Ascending aorta (tissue), 2 donors: ENCODE results near the gene AKAP13. TPM values are rescaled to one million over a fixed set of nuclear protein-coding genes. Genes with fewer than 3 reads are reported as not detected.

ENCODE experiments used
- DNase-seq, 2 donors: peaks; one replicate each; pipeline ENCODE4 v3.0.0-alpha.2; 2019; ENCODE audit warnings: low spot score in 2 of 2
- H3K27ac ChIP-seq, 2 donors: fragments of 200-600 bp; sonication (generic); one replicate each; pipeline ENCODE4 v1.5.1; 2016 to 2017; ENCODE audit warnings: mild to moderate bottlenecking in 1 of 2
- H3K27me3 ChIP-seq: fragments of 200-600 bp; sonication (generic); one replicate; pipeline ENCODE4 v1.5.1; 2017
- H3K36me3 ChIP-seq, 2 donors: fragments of 200-600 bp; sonication (generic); one replicate each; pipeline ENCODE4 v1.5.1; 2016
- H3K4me1 ChIP-seq, 2 donors: fragments of 200-600 bp; sonication (generic); one replicate each; pipeline ENCODE4 v1.5.1; 2016 to 2017; ENCODE audit warnings: mild to moderate bottlenecking in 1 of 2
- H3K4me3 ChIP-seq, 2 donors: fragments of 200-600 bp; sonication (generic); one replicate each; pipeline ENCODE4 v1.5.1; 2016 to 2017; ENCODE audit warnings: mild to moderate bottlenecking in 1 of 2
- H3K9me3 ChIP-seq, 2 donors: fragments of 200-600 bp; sonication (generic); one replicate each; pipeline ENCODE4 v1.5.1; 2016
- intact Hi-C: fragments of 100-400 bp; cut with DNase I; formaldehyde crosslinking; loops from one replicate; pipeline ENCODE4 v1.15.1; 2023
- total RNA-seq: library from RNA; depleted of rRNA; stranded (reverse); fragments of >200 nt; gene quantifications from one replicate; pipeline ENCODE4 v1.1.0, GENCODE V29; 2016
- TF ChIP-seq, protein P1 (sequence below), 3 experiments: fragments of 200-600 bp in 2 of 3; fragments of 450-650 bp in 1 of 3; sonication (generic) in 2 of 3; IDR thresholded peaks; one replicate each; pipeline ENCODE4 v1.5.1; 2016 to 2019; ENCODE audit warnings: antibody characterized with exemption in 3 of 3, mild to moderate bottlenecking in 1 of 3, moderate library complexity in 1 of 3

The AKAP13 gene
- total RNA-seq, 1 donor from 2014 or later, result 74.3 TPM

DNA sequence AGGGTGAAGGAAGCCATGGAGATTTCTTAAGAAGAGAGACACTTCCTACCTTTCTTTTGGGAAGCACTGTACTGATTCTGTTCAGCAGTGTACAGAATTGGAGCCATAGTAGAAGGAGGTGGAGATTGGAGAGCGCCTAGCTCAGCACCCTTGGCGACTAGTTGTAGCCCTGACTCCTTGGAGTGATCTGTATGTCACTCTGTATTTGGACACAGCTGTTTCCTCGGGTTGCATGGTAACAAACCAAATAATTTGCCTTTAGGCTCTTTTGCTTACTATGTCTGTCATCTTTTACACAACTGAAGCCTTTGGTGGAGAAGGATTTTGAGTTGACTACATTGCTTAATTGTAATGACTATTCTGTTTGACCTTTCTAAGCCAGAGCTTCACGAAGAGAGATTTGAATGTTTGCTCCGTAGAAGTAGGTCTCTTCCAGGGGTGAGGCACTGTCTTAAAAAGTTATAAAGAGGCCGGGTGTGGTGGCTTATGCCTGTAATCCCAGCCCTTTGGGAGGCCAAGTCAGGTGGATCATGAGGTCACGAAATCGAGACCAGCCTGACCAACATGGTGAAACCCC is 77.1 kb downstream of the AKAP13 start:
- intact Hi-C loops, result no loop called here
- DNase-seq, result no peak
- no peaks in the 10 kb centered on the region for H3K27me3 ChIP-seq
- TF ChIP-seq, protein P1, sequence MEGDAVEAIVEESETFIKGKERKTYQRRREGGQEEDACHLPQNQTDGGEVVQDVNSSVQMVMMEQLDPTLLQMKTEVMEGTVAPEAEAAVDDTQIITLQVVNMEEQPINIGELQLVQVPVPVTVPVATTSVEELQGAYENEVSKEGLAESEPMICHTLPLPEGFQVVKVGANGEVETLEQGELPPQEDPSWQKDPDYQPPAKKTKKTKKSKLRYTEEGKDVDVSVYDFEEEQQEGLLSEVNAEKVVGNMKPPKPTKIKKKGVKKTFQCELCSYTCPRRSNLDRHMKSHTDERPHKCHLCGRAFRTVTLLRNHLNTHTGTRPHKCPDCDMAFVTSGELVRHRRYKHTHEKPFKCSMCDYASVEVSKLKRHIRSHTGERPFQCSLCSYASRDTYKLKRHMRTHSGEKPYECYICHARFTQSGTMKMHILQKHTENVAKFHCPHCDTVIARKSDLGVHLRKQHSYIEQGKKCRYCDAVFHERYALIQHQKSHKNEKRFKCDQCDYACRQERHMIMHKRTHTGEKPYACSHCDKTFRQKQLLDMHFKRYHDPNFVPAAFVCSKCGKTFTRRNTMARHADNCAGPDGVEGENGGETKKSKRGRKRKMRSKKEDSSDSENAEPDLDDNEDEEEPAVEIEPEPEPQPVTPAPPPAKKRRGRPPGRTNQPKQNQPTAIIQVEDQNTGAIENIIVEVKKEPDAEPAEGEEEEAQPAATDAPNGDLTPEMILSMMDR (IDR thresholded peaks at IDR 0.05), result no peak
- no peaks in the 10 kb centered on the region for H3K9me3 ChIP-seq
- H3K36me3 ChIP-seq, result no peaks in the 10 kb centered on the region
- no peak overlapping the region for H3K27ac ChIP-seq
- no peaks in the 10 kb centered on the region for H3K4me1 ChIP-seq
- H3K4me3 ChIP-seq, result no peak overlapping the region

DNA sequence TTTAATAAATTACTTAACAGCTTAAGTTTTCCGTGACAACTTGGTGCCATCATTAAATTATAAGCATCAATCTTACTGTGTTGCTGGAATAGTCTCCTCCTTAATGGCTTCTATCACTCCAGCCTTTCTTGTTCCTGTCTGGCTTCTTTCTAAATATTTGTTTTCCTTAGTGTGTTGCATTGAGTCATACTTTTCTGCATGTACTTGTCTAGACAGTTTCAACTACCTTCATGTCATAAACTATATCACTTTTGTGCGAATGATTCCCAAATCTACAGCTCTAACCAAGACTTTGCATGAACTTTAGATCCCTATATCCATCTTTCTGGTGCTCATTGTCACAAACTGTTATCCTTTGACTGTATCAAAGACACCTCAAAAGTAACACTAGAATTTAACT is 78.4 kb downstream of the AKAP13 start:
- no peak for DNase-seq
- H3K27me3 ChIP-seq, result no peaks in the 10 kb centered on the region
- H3K36me3 ChIP-seq, result no peaks in the 10 kb centered on the region
- TF ChIP-seq, protein P1 (IDR thresholded peaks at IDR 0.05), result no peak
- intact Hi-C loops, result no loop called here
- H3K4me3 ChIP-seq, result no peak overlapping the region
- no peaks in the 10 kb centered on the region for H3K9me3 ChIP-seq
- peaks cover 0 to 1% of the 10 kb centered on the region in 2 donors for H3K4me1 ChIP-seq
- H3K27ac ChIP-seq, result no peak overlapping the region

DNA sequence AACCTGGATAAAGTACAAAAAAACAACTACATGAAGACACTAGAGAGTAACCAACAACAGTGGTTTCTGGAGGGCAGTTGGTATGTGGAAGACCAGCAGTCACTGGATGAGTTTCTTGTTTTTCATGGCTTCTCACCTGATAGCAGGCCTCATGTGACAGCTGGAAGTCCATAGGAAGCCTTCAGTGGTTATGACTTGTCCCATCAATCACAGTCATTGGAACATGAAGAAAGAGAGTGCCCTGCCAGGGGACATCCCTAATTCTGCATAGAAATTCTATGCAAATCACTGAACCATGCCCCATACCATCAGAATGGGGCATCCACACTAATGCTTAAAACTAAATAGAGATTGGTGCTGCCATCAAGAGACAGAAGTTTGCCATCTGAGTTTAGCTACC is 81.6 kb downstream of the AKAP13 start:
- intact Hi-C loops, result no loop called here
- no peaks in the 10 kb centered on the region for H3K9me3 ChIP-seq
- no peak overlapping the region for H3K27ac ChIP-seq
- peaks cover 3% of the 10 kb centered on the region in 2 donors for H3K4me1 ChIP-seq
- no peak for DNase-seq
- H3K36me3 ChIP-seq, result no peaks in the 10 kb centered on the region
- no peaks in the 10 kb centered on the region for H3K27me3 ChIP-seq
- TF ChIP-seq, protein P1 (IDR thresholded peaks at IDR 0.05), result no peak
- no peak overlapping the region for H3K4me3 ChIP-seq

DNA sequence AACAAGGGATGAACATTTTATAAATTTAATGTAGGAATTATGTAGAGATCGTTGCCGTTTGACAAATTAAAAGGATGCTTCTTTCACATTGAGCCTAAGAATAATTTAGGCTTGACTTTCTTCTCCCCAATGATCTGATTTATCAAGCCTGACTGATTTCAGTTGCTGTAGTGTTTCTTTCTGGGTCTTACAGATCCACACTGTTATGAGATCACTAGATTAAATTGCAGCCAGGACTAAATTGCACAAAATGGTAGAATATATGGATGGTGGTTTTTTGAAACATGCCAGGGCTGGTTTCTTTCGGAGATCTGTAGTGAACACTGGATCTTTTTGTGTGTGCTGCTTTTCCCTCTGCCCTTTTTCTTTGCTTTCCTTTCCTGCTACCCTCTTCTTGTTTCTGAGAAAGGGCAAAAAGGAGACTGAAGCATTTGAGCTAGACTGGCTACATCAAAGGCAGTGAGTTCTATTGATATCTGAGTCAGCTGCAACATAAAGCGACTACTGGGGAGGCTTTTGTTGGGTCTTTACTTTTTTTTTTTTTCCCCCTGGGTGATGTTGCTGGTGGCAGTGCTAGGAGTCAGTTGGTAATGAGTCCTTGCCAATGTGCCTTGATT is 83.0 kb downstream of the AKAP13 start:
- intact Hi-C loops, result no loop called here
- no peaks in the 10 kb centered on the region for H3K27me3 ChIP-seq
- H3K27ac ChIP-seq, result no peak overlapping the region
- no peaks in the 10 kb centered on the region for H3K9me3 ChIP-seq
- DNase-seq, result no peak
- H3K4me3 ChIP-seq, result no peak overlapping the region
- H3K36me3 ChIP-seq, result no peaks in the 10 kb centered on the region
- TF ChIP-seq, protein P1 (IDR thresholded peaks at IDR 0.05), result no peak
- H3K4me1 ChIP-seq, result peaks cover 3% of the 10 kb centered on the region in 2 donors

DNA sequence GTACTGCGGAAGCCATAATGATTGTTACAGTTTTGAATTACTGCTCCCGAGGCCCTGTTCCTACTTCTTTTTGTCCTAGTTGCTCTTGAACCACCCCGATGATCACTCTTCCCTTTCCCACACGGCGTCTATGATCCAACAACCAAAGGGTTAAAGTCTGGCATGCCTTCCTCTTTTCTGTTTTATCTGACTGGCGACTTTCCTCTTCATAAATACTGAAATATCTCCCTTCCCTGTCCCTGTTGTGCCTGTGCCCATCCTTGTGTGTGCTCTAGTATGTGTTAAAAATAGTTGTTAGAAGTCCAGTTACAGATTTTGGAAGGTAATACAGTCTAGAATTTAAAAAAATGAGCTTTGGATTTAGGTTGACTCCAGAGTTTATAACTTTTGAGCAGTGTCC is 83.6 kb downstream of the AKAP13 start:
- Histone ChIP-seq H3K9me3 (no peaks in the 10 kb centered on the region), H3K27ac (no peak overlapping the region), H3K36me3 (no peaks in the 10 kb centered on the region), H3K4me1 (peaks cover 3% of the 10 kb centered on the region in 2 donors), H3K27me3 (no peaks in the 10 kb centered on the region), H3K4me3 (no peak overlapping the region)
- intact Hi-C loops, result no loop called here
- TF ChIP-seq, protein P1 (IDR thresholded peaks at IDR 0.05), result no peak
- no peak for DNase-seq
